G401 (cell line): ENCODE results near the gene SRGAP3. TPM values are rescaled to one million over a fixed set of nuclear protein-coding genes. Genes with fewer than 3 reads are reported as not detected.
A peak's percentile ranks its signal among the peaks of the same experiment; 100 is the strongest.

Source experiments
- DNase-seq: peaks from one replicate; pipeline ENCODE4 v3.0.0-alpha.2; 2015; ENCODE audit warnings: low spot score
- in situ Hi-C: cut with HindIII; loops from 2 replicates; pipeline ENCODE4 v1.10.0; 2016; ENCODE audit warnings: low sequenced_read_pairs, mixed read lengths
- total RNA-seq: library from RNA; depleted of rRNA; stranded (reverse); fragments of >200 nt; shearing (Covaris generic); gene quantifications from 2 replicates; pipeline ENCODE4 v1.2.3, GENCODE V29; 2014

SRGAP3 gene
- total RNA-seq, 1 experiment from 2014 or later: 0.37 TPM

DNA sequence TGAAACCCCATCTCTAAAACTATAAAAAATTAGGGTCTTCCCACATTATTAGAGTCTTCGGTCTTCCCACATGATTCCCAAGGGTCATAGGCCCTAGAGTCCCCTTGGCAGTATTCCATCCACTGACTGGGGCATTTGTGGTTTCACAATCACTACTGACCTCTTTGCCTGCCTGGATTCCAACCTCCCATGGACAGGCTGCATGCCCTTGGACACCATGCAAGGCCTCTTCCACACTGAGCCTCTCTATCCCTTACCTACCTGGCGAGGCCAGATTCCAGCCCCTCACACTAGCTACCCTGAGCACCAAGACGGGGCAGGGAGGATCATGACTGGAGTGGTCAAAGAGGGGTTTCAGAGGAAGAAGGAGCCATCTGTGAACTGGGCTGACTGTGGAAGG lies 64.4 kb downstream of the SRGAP3 start:
- no peak for DNase-seq
- in situ Hi-C loops: no loop called here

- no peak for DNase-seq
- in situ Hi-C loops: no loop called here
Observed at GRCh38 chr3:9184461-9184835, 65.0 kb downstream of the SRGAP3 start.

- in situ Hi-C loops: no loop called here
- DNase-seq: peak; percentile 74
Observed at GRCh38 chr3:9183811-9184460, 65.5 kb downstream of the SRGAP3 start.

DNA sequence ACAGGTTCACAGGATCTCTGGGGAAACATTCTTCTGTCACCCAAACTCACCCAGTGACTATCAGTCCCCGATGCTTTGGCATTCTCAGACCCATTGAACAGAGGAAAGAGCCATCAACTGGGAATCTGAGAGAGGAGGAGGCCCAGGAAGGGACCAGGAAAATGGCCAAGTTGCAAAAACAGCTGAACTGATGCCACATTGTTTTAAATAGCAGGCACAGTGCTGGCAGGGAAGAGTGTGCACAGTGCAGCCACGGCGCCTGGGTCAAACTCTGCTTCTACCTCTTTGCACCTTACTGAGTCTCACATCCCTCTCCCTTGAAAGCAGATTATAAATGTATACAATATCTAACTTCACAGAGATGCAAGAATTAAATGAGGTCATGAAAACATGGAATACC lies 66.4 kb downstream of the SRGAP3 start:
- DNase-seq: peak; percentile 94
- in situ Hi-C loops: no loop called here

GRCh38 chr3:9180764-9181117 lies 68.7 kb downstream of the SRGAP3 start:
- in situ Hi-C loops: no loop called here
- DNase-seq: peak; percentile 57

DNA sequence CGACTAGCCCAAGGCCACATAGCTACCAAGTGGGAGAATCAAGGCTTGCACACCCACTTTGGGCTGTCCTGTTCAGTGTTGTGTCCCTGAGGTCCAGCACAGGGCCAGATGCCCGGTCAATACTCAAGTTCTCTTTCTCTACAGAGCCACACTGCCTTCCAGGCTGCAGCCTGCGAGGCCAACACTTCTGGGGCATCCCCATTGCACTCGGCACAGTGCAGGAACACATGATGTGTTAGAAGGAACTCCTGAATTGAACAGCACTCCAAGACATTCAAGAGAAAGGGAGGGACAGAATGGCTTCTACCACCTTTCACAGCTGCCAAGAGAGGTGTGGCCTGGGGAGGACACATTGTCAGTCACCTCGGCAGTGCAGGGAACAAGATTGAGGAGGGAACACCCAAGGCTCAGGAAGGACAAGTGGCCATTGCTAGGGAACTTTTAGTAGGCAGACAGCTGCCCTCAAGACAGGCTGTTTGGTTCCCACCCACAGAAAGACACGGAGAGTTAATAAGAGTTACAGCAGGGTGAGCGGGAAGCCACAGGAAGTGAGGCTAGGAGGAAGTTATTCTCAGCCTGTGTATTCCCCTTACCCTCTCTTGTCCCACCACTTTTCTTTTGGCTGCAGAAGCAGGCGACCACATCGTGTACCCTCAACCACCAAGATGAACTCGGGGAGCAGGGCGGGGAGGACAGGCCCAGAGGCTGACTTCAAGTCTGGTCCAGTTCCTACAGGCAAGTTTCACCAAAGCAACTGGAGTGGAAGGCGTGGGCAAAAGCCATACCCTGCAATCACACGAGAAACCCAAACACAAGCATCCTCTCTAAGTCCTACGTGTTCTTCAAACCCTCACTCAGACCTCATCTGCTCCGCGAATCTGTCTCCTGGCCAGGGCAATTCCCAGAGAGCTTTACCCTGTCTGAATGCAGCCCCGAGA lies 69.4 kb downstream of the SRGAP3 start:
- in situ Hi-C loops: no loop called here
- DNase-seq: no peak

DNA sequence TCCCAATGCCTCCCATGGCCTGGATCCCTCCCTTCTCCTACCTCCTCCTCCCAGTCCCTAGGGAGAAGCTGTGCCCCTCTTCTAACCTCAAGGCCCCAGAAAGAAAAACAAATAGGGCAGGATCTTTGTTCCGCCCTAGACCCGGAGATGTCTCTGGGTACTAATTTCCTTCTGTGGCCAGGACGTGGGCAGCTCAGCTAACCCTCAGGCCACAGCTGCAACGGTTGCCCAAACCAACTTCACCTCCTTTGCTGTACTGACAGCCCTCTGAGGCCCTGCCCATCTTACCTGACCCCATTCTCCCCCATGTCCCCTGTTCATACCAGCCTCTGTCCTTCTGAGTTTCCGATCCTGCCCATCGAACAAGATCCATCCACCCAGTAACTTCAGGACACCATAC lies 70.7 kb downstream of the SRGAP3 start:
- no peak for DNase-seq
- in situ Hi-C loops: no loop called here

GRCh38 chr3:9175421-9175820 lies 74.0 kb downstream of the SRGAP3 start:
- in situ Hi-C loops: no loop called here
- DNase-seq: no peak

GRCh38 chr3:9173445-9173844 lies 76.0 kb downstream of the SRGAP3 start:
- no peak for DNase-seq
- in situ Hi-C loops: no loop called here

- in situ Hi-C loops: no loop called here
- no peak for DNase-seq
Observed at GRCh38 chr3:9172851-9173321, 76.6 kb downstream of the SRGAP3 start.

DNA sequence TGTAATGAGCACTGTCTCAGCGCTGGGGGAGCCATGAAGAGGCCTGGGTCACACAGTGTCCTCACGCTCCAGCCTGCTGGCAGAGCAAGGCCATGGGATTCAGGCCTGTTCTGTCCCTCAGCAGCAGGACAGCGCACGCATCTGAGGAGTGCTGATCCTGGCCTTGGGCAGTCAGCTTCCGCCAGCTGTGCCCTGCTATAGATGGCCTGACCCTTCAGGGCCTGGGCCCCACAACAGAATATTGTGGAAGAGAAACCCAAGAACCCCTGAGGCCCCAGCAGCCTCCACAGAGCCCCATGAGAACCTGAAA lies 78.6 kb downstream of the SRGAP3 start:
- no peak for DNase-seq
- in situ Hi-C loops: no loop called here

DNA sequence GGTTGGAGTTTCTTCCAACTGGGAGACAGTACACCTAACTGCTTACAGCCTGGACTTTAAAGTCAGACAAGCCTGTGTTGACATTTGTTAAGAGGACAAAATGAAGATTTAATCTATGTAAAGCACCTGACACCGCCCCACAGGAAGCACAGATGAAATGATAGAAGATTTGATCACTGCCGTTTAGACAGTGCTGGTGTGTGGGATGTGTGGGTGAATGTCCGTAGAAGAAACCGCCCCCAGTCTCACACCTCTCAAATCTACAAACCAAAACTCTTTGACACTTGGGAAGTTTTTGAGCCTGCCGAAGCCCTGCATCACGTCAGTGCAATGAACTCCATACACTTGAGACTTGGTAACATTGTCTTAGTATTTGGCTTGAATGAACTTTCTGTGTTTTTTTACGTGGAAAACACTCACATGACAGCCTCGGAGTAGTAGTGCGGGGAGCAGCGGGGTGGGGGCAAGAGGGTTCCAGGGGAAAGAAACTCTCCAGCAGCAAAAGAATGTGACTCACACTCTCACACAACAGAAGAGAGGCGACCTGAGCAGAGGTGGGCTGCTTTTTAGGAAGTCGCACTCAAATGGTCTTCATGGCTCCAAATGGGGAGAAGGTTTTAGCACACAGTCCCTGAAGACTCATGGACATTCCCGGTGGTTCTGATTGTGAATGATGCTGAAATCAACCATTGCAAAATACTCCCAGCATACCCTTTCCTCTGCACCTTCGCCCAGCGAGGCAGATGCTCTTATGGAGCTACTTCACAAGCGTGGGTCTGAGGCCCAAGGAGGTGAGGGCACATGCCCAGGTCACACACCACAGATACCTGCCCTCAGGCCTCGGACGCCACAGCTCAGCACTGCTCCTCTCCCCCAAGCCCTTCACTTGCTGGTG lies 79.2 kb downstream of the SRGAP3 start:
- in situ Hi-C loops: no loop called here
- DNase-seq: no peak

DNA sequence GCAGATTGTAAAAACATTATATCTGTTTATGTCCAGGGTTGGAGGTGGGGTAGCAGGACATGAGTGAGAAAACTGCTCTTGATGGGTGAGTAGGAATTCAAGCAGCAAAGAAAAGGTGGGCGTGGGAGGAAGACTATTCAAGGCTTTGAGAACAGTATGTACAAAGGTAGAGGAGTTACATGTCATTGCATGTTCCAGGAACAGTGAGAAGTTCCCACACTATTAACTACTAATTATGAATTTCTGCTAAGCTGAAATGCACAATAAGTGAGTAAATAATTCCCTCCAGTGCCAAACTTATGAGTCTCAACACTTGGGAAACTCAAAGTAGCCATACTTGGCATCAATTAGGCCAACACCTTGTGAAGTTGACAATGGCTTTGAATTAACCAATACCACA lies 80.1 kb downstream of the SRGAP3 start:
- in situ Hi-C loops: no loop called here
- no peak for DNase-seq

DNA sequence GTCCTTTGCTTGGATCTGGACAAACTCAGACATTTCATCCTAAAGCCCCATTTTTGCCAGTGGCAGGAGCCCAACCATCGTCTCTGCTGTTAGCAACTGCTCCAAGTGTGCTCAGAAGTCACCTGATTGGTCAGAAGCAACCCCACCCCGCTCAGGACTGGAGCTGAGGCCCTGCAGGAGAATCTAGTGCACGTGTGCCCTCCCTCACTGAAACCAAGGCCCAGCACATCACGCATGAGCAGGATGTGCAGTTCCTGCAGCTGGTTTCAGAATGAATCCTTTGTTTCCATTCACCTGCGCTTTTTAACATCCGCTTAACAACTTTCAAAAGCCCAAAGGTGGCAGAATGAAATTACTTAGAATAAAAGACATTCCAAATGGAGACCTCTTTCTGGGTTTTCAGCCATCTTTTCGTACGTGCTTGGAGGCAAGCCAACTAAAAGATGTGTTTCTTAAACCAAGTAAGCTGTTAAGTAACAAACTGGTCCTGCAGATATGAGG lies 81.2 kb downstream of the SRGAP3 start:
- in situ Hi-C loops: no loop called here
- DNase-seq: no peak

- no peak for DNase-seq
- in situ Hi-C loops: no loop called here
Observed at GRCh38 chr3:9167222-9167621, 82.2 kb downstream of the SRGAP3 start.

DNA sequence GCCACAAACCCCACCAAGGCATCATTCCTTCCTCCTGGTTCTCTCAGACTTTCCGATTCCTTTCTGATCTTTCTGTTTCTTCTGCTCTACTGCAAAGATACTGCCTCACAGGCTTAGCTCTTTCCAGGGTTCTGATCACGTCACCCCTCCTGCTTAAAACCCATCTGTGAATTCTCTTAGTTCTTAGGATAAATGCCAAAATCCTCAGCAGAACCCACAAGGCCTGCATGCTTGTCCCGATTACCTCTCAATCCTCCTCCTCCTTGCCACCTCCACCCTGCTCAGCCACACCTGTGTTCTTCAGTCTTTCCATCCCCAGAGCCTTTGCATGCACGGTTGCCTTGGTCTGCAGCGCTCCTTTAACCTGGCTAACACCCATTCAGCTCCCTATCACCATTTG lies 84.0 kb downstream of the SRGAP3 start:
- DNase-seq: peak; percentile 77
- in situ Hi-C loops: no loop called here

DNA sequence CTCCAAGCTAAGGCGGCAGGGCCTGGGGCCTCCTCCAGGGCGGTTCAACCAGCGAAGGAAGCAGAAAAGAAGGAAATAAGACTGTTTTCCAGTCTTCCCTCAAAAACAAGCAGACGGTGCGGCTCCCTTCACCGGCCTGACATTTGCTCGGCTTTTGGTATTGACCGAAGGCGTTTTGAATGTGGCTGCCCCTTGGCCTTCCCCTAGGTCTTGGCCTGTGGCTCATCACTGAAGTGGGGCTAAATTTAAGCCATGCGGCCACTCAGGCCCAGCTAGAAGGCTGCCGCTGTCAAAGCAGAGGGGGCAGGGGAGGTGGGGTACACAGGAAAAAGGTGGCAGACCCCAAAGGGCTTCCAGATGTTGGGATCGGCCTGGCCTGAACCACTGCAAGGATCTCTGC lies 86.2 kb downstream of the SRGAP3 start:
- in situ Hi-C loops: no loop called here
- DNase-seq: no peak

GRCh38 chr3:9161811-9162210 lies 87.6 kb downstream of the SRGAP3 start:
- in situ Hi-C loops: no loop called here
- no peak for DNase-seq

DNA sequence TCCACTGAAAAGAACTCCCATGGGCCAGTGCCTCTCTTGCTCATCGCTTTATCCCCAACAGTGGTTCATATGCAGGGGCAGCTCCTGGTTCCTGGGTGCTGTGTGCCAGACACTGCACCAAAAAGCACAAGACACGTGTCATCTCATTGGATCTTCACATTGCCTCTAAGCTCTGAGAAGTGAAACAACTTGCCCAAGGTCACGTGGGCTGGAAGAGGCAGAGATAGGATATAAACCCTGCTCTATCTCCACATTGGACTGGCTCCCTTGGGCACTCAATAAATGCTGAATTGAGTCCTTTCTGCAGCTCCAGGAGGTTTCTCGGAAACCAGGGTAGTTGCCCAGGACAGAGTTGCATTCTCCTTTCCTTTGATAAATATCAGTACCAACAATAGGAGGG lies 88.1 kb downstream of the SRGAP3 start:
- in situ Hi-C loops: no loop called here
- no peak for DNase-seq
